ENCODE results near the gene PNPLA1. TPM values are rescaled to one million over a fixed set of nuclear protein-coding genes. Genes with fewer than 3 reads are reported as not detected.

The PNPLA1 gene
- total RNA-seq, 1 experiment from 2014 or later = not detected

GRCh38 chr6:36235862-36236261 is 34.0 kb upstream of the PNPLA1 start:
- no peaks in the 10 kb centered on the region for H3K9me3 ChIP-seq (ENCODE audit: control insufficient read depth, insufficient read depth, low read depth, low read length)
- no peak for TF ChIP-seq SIN3A (IDR thresholded peaks at IDR 0.05; ENCODE audit: borderline replicate concordance, insufficient read depth, low read depth, low read length)
- no peak for TF ChIP-seq POLR2AphosphoS5 (IDR thresholded peaks at IDR 0.05; ENCODE audit: low read depth, low read length)
- TF ChIP-seq TCF7L2 (IDR thresholded peaks at IDR 0.05; ENCODE audit: low read depth, low read length) = no peak
- no peak for TF ChIP-seq CTCF (IDR thresholded peaks at IDR 0.05)
- no peak for TF ChIP-seq REST (IDR thresholded peaks at IDR 0.05; ENCODE audit: insufficient read depth in 1 of 2, low read depth in 2 of 2, low read length in 1 of 2)
- H3K36me3 ChIP-seq (ENCODE audit: control insufficient read depth, insufficient read depth, low read length) = no peaks in the 10 kb centered on the region
- no peaks in the 10 kb centered on the region for H3K27me3 ChIP-seq (ENCODE audit: control insufficient read depth, insufficient read depth, low read length)
- H3K4me3 ChIP-seq (ENCODE audit: low read depth in 2 of 2, low read length in 2 of 2) = no peak overlapping the region
- no peak overlapping the region for H3K27ac ChIP-seq (ENCODE audit: low read length)
- DNase-seq (ENCODE audit: low read depth, low spot score) (no peak), ATAC-seq (no peak)
- H3K4me1 ChIP-seq (ENCODE audit: control insufficient read depth, insufficient read depth, low read length) = no peaks in the 10 kb centered on the region
- in situ Hi-C loops (cut with HindIII; ENCODE audit: low pct_unique_long_range_greater_than_20kb, low sequenced_read_pairs) (no loop called here), intact Hi-C loops (cut with micrococcal nuclease; ENCODE audit: unreplicated experiment) (no loop called here)
- ChIA-PET POLR2A (interaction anchor here (0.7 kb wide), 1 partner anchor 21 kb away, joined by 5 read pairs; no protein-coding TSS in a partner anchor), CTCF (no interaction called here)
- BruUV-seq (replicated peaks) = no TSS peak

GRCh38 chr6:36239774-36240173 is 30.1 kb upstream of the PNPLA1 start:
- H3K9me3 ChIP-seq (ENCODE audit: control insufficient read depth, insufficient read depth, low read depth, low read length) = no peaks in the 10 kb centered on the region
- no peak overlapping the region for H3K27ac ChIP-seq (ENCODE audit: low read length)
- no TSS peak for BruUV-seq (replicated peaks)
- no peak overlapping the region for H3K4me3 ChIP-seq (ENCODE audit: low read depth in 2 of 2, low read length in 2 of 2)
- TF ChIP-seq TCF7L2 (IDR thresholded peaks at IDR 0.05; ENCODE audit: low read depth, low read length) (no peak), POLR2AphosphoS5 (IDR thresholded peaks at IDR 0.05; ENCODE audit: low read depth, low read length) (no peak), SIN3A (IDR thresholded peaks at IDR 0.05; ENCODE audit: borderline replicate concordance, insufficient read depth, low read depth, low read length) (no peak), REST (IDR thresholded peaks at IDR 0.05; ENCODE audit: insufficient read depth in 1 of 2, low read depth in 2 of 2, low read length in 1 of 2) (no peak)
- no peak for DNase-seq (ENCODE audit: low read depth, low spot score)
- ChIA-PET POLR2A (no interaction called here), CTCF (no interaction called here)
- no peaks in the 10 kb centered on the region for H3K27me3 ChIP-seq (ENCODE audit: control insufficient read depth, insufficient read depth, low read length)
- in situ Hi-C loops (cut with HindIII; ENCODE audit: low pct_unique_long_range_greater_than_20kb, low sequenced_read_pairs) = no loop called here
- ATAC-seq = no peak
- intact Hi-C loops (cut with micrococcal nuclease; ENCODE audit: unreplicated experiment) = no loop called here
- no peaks in the 10 kb centered on the region for H3K4me1 ChIP-seq (ENCODE audit: control insufficient read depth, insufficient read depth, low read length)
- no peaks in the 10 kb centered on the region for H3K36me3 ChIP-seq (ENCODE audit: control insufficient read depth, insufficient read depth, low read length)
